Naive thymus-derived CD4-positive, alpha-beta T cell (primary cell): ENCODE results near the gene KRT8. TPM values are rescaled to one million over a fixed set of nuclear protein-coding genes. Genes with fewer than 3 reads are reported as not detected.
A peak's percentile ranks its signal among the peaks of the same experiment; 100 is the strongest.

Experiments used
- ATAC-seq: fragments of 150-1000 bp; cut with Tn5 transposase; 2 replicates; pipeline ENCODE4 v1.10.0; 2021; ENCODE audit warnings: mild to moderate bottlenecking, moderate library complexity
- CTCF ChIA-PET: fragments of 350-600 bp; sonication (Branson Sonifier 250); formaldehyde crosslinking; loops from one replicate; lab custom pipeline; 2021; ENCODE audit warnings: antibody characterized with exemption; lab: Charles Lee
- POLR2A ChIA-PET: fragments of 350-600 bp; sonication (Branson Sonifier 250); formaldehyde crosslinking; loops from one replicate; lab custom pipeline; 2021; ENCODE audit warnings: antibody characterized with exemption, inconsistent platforms; lab: Charles Lee
- DNase-seq, 9 donors: peaks; one replicate each; pipeline versions ENCODE4 v3.0.0 to v3.0.0-alpha.2; 2020 to 2022; ENCODE audit warnings: mixed read lengths in 1 of 9
- H3K27ac ChIP-seq: one replicate; pipeline ENCODE4 v1.7.0; 2013; ENCODE audit warnings: mild to moderate bottlenecking, low read depth, low read length, moderate library complexity
- H3K27me3 ChIP-seq, 2 donors: one replicate each; pipeline ENCODE4 v1.7.0; 2013; ENCODE audit warnings: low read length in 2 of 2, mild to moderate bottlenecking in 2 of 2, moderate library complexity in 2 of 2; ENCODE audit not compliant: control insufficient read depth in 2 of 2, insufficient read depth in 2 of 2
- H3K36me3 ChIP-seq, 3 experiments: 1 replicate in 2 of 3; 2 replicates in 1 of 3; pipeline ENCODE4 v1.7.0; 2013; ENCODE audit warnings: low read length in 3 of 3, mild to moderate bottlenecking in 3 of 3, moderate library complexity in 1 of 3; ENCODE audit not compliant: insufficient read depth in 3 of 3, control insufficient read depth in 2 of 3
- H3K4me1 ChIP-seq, 2 donors: one replicate each; pipeline ENCODE4 v1.7.0; 2013; ENCODE audit warnings: low read length in 2 of 2, mild to moderate bottlenecking in 2 of 2, moderate library complexity in 1 of 2; ENCODE audit not compliant: control insufficient read depth in 2 of 2, insufficient read depth in 2 of 2
- H3K4me3 ChIP-seq: 2 replicates; pipeline ENCODE4 v1.7.0; 2013; ENCODE audit warnings: mild to moderate bottlenecking, low read length
- H3K9me3 ChIP-seq, 3 experiments: 1 replicate in 2 of 3; 2 replicates in 1 of 3; pipeline ENCODE4 v1.7.0; 2013; ENCODE audit warnings: low read length in 3 of 3; ENCODE audit not compliant: control insufficient read depth in 2 of 3
- H3K27ac Mint-ChIP-seq, 9 donors: one replicate each; pipeline ENCODE4 v1.8.0; 2020 to 2022; ENCODE audit warnings: mixed read lengths in 9 of 9, mild to moderate bottlenecking in 8 of 9, moderate library complexity in 5 of 9, inconsistent platforms in 2 of 9
- H3K27me3 Mint-ChIP-seq, 5 donors: one replicate each; pipeline ENCODE4 v1.8.0; 2021 to 2022; ENCODE audit warnings: mixed read lengths in 5 of 5, mild to moderate bottlenecking in 1 of 5
- H3K36me3 Mint-ChIP-seq, 5 donors: one replicate each; pipeline ENCODE4 v1.8.0; 2020 to 2022; ENCODE audit warnings: mixed read lengths in 5 of 5, mild to moderate bottlenecking in 3 of 5, inconsistent platforms in 1 of 5
- H3K4me1 Mint-ChIP-seq, 7 donors: one replicate each; pipeline ENCODE4 v1.8.0; 2020 to 2022; ENCODE audit warnings: mixed read lengths in 7 of 7, mild to moderate bottlenecking in 3 of 7, inconsistent platforms in 1 of 7
- H3K4me3 Mint-ChIP-seq, 10 donors: one replicate each; pipeline ENCODE4 v1.8.0; 2020 to 2022; ENCODE audit warnings: mild to moderate bottlenecking in 10 of 10, mixed read lengths in 10 of 10, moderate library complexity in 6 of 10, inconsistent platforms in 2 of 10
- H3K9me3 Mint-ChIP-seq, 11 donors: one replicate each; pipeline ENCODE4 v1.8.0; 2020 to 2022; ENCODE audit warnings: mixed read lengths in 11 of 11, mild to moderate bottlenecking in 4 of 11, inconsistent platforms in 1 of 11, moderate library complexity in 1 of 11
- intact Hi-C, 2 donors: fragments of 100-400 bp; cut with micrococcal nuclease; formaldehyde crosslinking; loops; one replicate each; pipeline ENCODE4 v1.15.1; 2023
- polyA plus RNA-seq, 2 donors: library from polyadenylated mRNA; unstranded; fragments of 300-500 nt; fragmentation: Illumina TruSeq; gene quantifications; one replicate each; pipeline ENCODE4 v1.2.3, GENCODE V29; 2021
- total RNA-seq, 6 experiments: library from RNA in 5 of 6; stranded (reverse) in 5 of 6; gene quantifications; 1 replicate in 5 of 6; 2 replicates in 1 of 6; pipeline ENCODE4 v1.2.3 and lab custom pipeline; 2021 to 2026

Gene KRT8
- total and polyA plus RNA-seq, 7 experiments from 2014 or later: 0.09 to 0.62 (median 0.56) TPM; not detected in 2

DNA sequence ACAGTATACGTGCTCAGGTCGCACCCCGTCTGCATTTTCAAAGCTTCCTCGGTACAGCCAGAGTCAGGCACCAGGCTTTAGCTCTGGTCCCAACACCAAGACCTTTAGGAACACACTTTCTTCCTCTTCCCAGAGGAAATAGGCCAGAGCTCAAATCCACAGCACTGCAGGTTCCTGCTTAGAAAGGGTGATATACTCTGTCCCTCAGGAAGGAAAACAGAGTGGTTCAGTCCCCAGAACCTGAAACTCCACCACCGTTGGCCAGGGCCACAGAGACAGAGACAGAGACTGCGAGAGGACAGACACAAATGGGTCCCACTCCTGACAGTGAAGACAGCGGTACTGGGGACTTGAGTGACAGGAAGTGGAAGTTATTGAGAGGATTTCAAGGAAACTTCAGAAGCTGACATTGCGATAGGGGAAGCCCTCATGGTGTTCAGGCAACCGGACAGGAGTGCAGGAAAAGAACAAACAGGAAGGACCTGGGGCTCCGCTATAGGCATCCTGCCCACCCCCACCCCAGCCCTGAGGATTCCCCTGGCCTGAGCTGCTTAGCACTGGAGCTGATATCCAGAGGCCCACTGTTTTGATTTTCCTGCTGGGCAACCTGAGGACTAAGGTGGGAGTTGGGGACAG lies 5.5 kb upstream of the KRT8 start:
- ATAC-seq (no peak), DNase-seq (no peak)
- Mint-ChIP-seq H3K27me3 (peaks cover 0 to 9% (median 5%) of the 10 kb centered on the region in 5 donors), H3K4me1 (peaks cover 0 to 10% (median 6%) of the 10 kb centered on the region in 7 donors), H3K9me3 (no peaks in the 10 kb centered on the region), H3K4me3 (no peak overlapping the region), H3K36me3 (no peaks in the 10 kb centered on the region), H3K27ac (peak overlapping the region in 2 of 9 donors; percentile 33 to 56)
- H3K9me3 ChIP-seq: no peaks in the 10 kb centered on the region
- no peak overlapping the region for H3K27ac ChIP-seq
- H3K4me1 ChIP-seq: no peaks in the 10 kb centered on the region
- intact Hi-C loops: no loop called here
- no peaks in the 10 kb centered on the region for H3K36me3 ChIP-seq
- ChIA-PET POLR2A (no interaction called here), CTCF (interaction anchor here (1.1 to 1.2 kb wide), 2 partner anchors 25 to 40 kb away, joined by 4 read pairs; no protein-coding TSS in a partner anchor)
- H3K27me3 ChIP-seq: no peaks in the 10 kb centered on the region
- H3K4me3 ChIP-seq: no peak overlapping the region

DNA sequence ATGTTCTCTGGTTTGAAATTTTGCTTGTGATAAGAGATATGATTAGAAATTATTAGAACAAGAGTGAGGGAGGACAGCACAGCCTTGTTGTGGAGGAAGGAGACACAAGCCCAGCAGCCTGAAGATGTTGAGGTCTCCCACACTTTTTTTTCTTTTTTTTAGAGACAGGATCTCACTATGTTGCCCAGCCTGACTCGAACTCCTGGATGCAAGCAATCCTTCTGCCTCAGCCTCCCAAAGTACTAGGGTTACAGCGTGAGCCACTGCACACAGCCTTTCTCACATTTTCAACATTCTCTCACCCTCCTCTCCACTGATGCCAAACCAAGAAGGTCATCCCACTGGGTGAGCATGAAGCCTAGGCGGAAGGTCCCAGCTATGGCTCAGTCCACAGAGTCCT lies 4.9 kb upstream of the KRT8 start:
- Mint-ChIP-seq H3K27ac (peak overlapping the region in 1 of 9 donors; percentile 56), H3K27me3 (peaks cover 0 to 9% (median 3%) of the 10 kb centered on the region in 5 donors)
- no peaks in the 10 kb centered on the region for H3K27me3 ChIP-seq

DNA sequence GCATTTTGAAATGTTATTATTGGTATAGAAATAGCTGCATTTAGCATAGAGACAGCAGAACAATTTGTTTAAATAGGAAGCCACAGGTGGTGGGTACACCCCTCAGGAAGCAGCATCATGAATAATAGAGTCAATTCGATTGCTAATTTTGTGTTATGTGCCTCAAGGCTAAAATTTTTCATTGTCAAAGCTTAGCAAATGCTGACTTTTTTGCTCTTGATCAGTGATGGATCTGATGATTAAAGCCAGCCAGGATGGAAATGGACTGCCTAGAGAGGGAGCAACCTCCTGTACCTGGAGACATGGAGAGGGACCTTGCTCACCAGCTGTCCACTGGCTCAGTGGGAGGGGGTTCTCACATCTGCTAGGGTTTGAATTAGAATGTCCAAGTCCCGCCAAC lies 4.5 kb upstream of the KRT8 start:
- H3K27ac Mint-ChIP-seq: no peak overlapping the region
- H3K4me1 Mint-ChIP-seq: peaks cover 0 to 10% (median 6%) of the 10 kb centered on the region in 7 donors
- ChIA-PET CTCF (interaction anchor here (0.6 to 1.2 kb wide), 4 partner anchors 11 to 1469 kb away, joined by 3 to 4 read pairs (median 4); no protein-coding TSS in a partner anchor), POLR2A (interaction anchor here (1.0 kb wide), 1 partner anchor 11 kb away, joined by 3 read pairs; no protein-coding TSS in a partner anchor)
- DNase-seq (no peak), ATAC-seq (no peak)
- no peaks in the 10 kb centered on the region for H3K36me3 ChIP-seq
- no peaks in the 10 kb centered on the region for H3K4me1 ChIP-seq
- H3K27me3 ChIP-seq: no peaks in the 10 kb centered on the region
- H3K27ac ChIP-seq: no peak overlapping the region
- H3K36me3 Mint-ChIP-seq: no peaks in the 10 kb centered on the region
- intact Hi-C loops: no loop called here
- no peak overlapping the region for H3K4me3 ChIP-seq
- peaks cover 0 to 9% (median 0%) of the 10 kb centered on the region in 5 donors for H3K27me3 Mint-ChIP-seq
- no peak overlapping the region for H3K4me3 Mint-ChIP-seq
- no peaks in the 10 kb centered on the region for H3K9me3 Mint-ChIP-seq
- no peaks in the 10 kb centered on the region for H3K9me3 ChIP-seq

More for the DNA sequence above, 4.9 kb upstream of the KRT8 start:
- no peak overlapping the region for H3K4me3 ChIP-seq
- intact Hi-C loops: no loop called here
- ChIA-PET CTCF (interaction anchor here (1.1 to 1.2 kb wide), 2 partner anchors 25 to 39 kb away, joined by 4 read pairs; no protein-coding TSS in a partner anchor), POLR2A (interaction anchor here (1.0 kb wide), 1 partner anchor 11 kb away, joined by 3 read pairs; no protein-coding TSS in a partner anchor)
- H3K9me3 Mint-ChIP-seq: no peaks in the 10 kb centered on the region
- no peak overlapping the region for H3K4me3 Mint-ChIP-seq
- H3K36me3 Mint-ChIP-seq: no peaks in the 10 kb centered on the region
- H3K27ac ChIP-seq: no peak overlapping the region
- peaks cover 0 to 10% (median 6%) of the 10 kb centered on the region in 7 donors for H3K4me1 Mint-ChIP-seq
- H3K4me1 ChIP-seq: no peaks in the 10 kb centered on the region
- ATAC-seq: no peak
- no peaks in the 10 kb centered on the region for H3K36me3 ChIP-seq
- no peak for DNase-seq
- no peaks in the 10 kb centered on the region for H3K9me3 ChIP-seq

DNA sequence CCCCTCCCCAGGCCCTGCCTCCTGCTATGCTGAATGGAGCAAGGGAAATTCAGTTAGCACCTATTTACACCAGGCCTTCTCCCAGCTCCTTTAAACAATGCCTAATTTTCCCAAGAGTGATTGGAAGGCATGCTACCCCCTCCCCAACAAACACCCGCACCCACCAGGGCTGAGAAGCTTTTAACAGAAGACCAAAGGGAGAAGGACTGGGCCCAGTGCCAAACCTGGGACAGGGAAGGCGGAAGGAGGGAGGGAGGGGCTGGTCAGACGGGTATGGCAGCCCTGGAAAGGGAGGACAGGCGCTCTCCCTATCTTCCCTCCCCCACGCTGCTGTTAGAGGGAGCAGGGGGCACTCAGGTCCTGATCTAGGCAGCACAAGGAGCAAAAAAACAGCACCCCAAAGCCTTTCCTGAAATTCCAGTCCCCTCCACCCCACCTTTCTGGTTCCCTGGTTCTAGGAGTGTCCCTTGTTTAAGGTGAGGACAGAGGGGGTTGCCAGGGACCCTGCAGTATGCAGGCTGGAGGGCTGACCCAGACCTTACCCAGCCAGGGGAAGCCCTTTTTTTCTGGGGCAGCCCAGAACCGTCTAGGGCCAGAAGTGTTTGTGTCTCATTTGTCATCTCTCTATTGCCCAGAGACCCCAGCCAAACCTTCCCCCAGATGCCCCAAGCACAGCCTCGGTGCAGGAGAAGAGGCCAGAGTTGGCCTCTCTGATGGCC lies 2.4 kb upstream of the KRT8 start:
- H3K4me1 ChIP-seq: peaks cover 0 to 3% of the 10 kb centered on the region in 2 donors
- intact Hi-C loops: no loop called here
- no peaks in the 10 kb centered on the region for H3K36me3 ChIP-seq
- Mint-ChIP-seq H3K27me3 (peaks cover 0 to 12% (median 0%) of the 10 kb centered on the region in 5 donors), H3K36me3 (no peaks in the 10 kb centered on the region), H3K4me1 (peaks cover 4 to 19% (median 9%) of the 10 kb centered on the region in 7 donors), H3K27ac (peak overlapping the region in 1 of 9 donors; percentile 8), H3K9me3 (no peaks in the 10 kb centered on the region), H3K4me3 (no peak overlapping the region)
- no peaks in the 10 kb centered on the region for H3K27me3 ChIP-seq
- no peaks in the 10 kb centered on the region for H3K9me3 ChIP-seq
- H3K27ac ChIP-seq: no peak overlapping the region
- ATAC-seq (no peak), DNase-seq (no peak)
- H3K4me3 ChIP-seq: no peak overlapping the region
- CTCF ChIA-PET: interaction anchor here (1.0 kb wide), 1 partner anchor 28 kb away, joined by 3 read pairs; no protein-coding TSS in a partner anchor
- POLR2A ChIA-PET: no interaction called here

DNA sequence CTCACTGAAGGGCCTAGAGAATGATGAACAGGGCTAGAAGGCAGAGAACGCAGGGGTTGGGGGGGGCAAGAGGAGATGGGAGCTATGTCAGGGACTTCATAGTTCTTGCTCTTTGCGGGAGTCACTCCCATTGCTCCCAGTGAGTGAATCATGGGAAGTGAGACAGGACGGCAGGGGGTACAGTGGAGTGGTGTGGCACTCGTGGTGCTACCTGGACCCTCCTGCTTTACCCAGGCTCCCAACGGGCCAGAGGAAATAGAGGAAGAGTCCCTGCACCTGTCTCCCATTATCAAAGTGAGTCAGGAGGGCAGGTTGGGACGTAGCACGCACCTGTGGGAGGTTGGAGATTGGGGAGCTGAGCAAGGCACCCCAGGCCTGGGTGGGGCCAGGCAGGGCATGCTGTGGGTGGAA lies 1.3 kb upstream of the KRT8 start:
- ChIA-PET CTCF (no interaction called here), POLR2A (no interaction called here)
- no peak for ATAC-seq
- no peaks in the 10 kb centered on the region for H3K36me3 ChIP-seq
- H3K27ac Mint-ChIP-seq: no peak overlapping the region
- no peaks in the 10 kb centered on the region for H3K36me3 Mint-ChIP-seq
- no peak overlapping the region for H3K4me3 ChIP-seq
- H3K27me3 Mint-ChIP-seq: peaks cover 0 to 15% (median 0%) of the 10 kb centered on the region in 5 donors
- no peaks in the 10 kb centered on the region for H3K27me3 ChIP-seq
- no peak for DNase-seq
- H3K27ac ChIP-seq: no peak overlapping the region
- H3K9me3 Mint-ChIP-seq: no peaks in the 10 kb centered on the region
- intact Hi-C loops: no loop called here
- no peak overlapping the region for H3K4me3 Mint-ChIP-seq
- H3K4me1 ChIP-seq: peaks cover 0 to 3% of the 10 kb centered on the region in 2 donors
- H3K9me3 ChIP-seq: no peaks in the 10 kb centered on the region
- peaks cover 4 to 19% (median 9%) of the 10 kb centered on the region in 7 donors for H3K4me1 Mint-ChIP-seq

DNA sequence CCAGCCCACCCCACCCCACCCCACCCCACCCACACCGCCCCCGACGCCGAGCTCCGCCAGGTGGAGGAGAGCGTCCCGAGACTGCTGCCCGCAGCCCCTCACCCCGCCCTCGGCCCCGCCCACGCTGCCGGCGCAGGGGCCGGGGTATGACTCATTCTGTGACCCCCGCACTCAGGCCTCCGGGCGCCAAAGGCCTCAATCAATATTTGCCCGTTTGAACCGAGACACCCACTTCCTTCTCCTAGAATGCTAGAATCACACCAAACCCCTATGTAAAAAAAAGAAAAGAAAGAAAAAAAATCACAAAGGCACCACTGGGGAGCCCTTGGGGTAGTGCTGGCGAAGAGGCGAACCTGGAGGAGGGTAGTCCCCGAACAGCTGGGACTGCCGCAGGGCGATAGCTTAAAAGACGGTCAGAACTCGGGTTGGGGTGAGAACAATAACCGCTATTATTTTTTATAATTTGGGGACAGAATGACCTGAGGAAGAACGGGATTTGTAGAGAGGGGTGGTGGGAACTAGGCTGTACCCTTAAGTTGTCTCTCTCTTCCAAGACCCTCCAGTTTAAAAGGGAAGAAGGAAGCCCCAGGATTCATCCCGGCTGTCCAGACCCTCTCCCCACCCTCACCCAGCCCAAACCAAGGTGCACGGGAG lies 894 bp downstream of the KRT8 start:
- DNase-seq (peak in 7 of 9 donors; percentile 8 to 57 (median 20)), ATAC-seq (peak; percentile 43)
- Histone ChIP-seq H3K4me3 (no peak overlapping the region), H3K36me3 (no peaks in the 10 kb centered on the region), H3K9me3 (no peaks in the 10 kb centered on the region), H3K27ac (peak overlapping the region; percentile 7), H3K27me3 (no peaks in the 10 kb centered on the region), H3K4me1 (peaks cover 0 to 3% of the 10 kb centered on the region in 2 donors)
- intact Hi-C loops: loop anchor here in 1 of 2 donors (5.0 kb wide), 1 partner anchor 43 kb away; the partner anchor contains the start of gene KRT18
- Mint-ChIP-seq H3K4me3 (peak overlapping the region; percentile 35 to 89 (median 76)), H3K4me1 (peaks cover 4 to 19% (median 7%) of the 10 kb centered on the region in 7 donors), H3K27ac (peak overlapping the region in 7 of 9 donors; percentile 11 to 69 (median 29)), H3K27me3 (peaks cover 0 to 15% (median 0%) of the 10 kb centered on the region in 5 donors), H3K9me3 (no peaks in the 10 kb centered on the region), H3K36me3 (no peaks in the 10 kb centered on the region)
- POLR2A ChIA-PET: interaction anchor here (0.5 kb wide), 1 partner anchor 10 kb away, joined by 3 read pairs; no protein-coding TSS in a partner anchor
- CTCF ChIA-PET: no interaction called here
